Liver (tissue), 2 donors: ENCODE data around the gene GPR15.

Experiments
- TAF1 ChIP-seq: conservative IDR thresholded peaks from 2 replicates; pipeline ENCODE4 v1.6.1; 2016; ENCODE audit warnings: antibody characterized with exemption, mild to moderate bottlenecking
- TF ChIP-seq, protein P1 (sequence below): IDR thresholded peaks from 2 replicates; pipeline ENCODE4 v1.6.1; 2016; ENCODE audit warnings: antibody characterized with exemption
- donor health status: healthy.

DNA sequence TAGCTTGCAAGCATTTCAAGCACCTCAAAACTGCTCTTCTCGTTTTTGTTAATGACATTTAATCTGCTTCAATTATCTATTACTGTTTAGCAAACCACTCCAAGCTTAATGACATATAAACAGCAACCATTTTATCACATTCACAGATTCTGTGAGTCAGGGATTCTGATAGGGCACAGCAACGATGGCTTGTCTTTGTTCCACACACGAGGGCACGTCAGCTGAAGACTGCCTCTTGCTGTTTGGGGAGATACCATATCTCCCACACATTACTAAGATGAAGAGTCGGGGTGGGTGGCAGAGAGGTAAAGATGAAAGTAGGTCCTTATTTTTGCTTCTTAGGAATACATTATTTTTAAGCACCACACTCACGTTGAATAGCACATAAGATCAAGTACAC is 42.4 kb downstream of the GPR15 start:
- TF ChIP-seq, protein P1, sequence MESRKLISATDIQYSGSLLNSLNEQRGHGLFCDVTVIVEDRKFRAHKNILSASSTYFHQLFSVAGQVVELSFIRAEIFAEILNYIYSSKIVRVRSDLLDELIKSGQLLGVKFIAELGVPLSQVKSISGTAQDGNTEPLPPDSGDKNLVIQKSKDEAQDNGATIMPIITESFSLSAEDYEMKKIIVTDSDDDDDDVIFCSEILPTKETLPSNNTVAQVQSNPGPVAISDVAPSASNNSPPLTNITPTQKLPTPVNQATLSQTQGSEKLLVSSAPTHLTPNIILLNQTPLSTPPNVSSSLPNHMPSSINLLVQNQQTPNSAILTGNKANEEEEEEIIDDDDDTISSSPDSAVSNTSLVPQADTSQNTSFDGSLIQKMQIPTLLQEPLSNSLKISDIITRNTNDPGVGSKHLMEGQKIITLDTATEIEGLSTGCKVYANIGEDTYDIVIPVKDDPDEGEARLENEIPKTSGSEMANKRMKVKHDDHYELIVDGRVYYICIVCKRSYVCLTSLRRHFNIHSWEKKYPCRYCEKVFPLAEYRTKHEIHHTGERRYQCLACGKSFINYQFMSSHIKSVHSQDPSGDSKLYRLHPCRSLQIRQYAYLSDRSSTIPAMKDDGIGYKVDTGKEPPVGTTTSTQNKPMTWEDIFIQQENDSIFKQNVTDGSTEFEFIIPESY = no peak
- TF ChIP-seq TAF1 = no peak
